Natural killer cell (primary cell): ENCODE results near the gene ALDH16A1. TPM values are rescaled to one million over a fixed set of nuclear protein-coding genes. Genes with fewer than 3 reads are reported as not detected.

Experiments used
- ATAC-seq, 3 donors: fragments of 150-1000 bp in 2 of 3; fragments of 200-7000 bp in 1 of 3; cut with Tn5 transposase; 1 replicate in 1 of 3; 2 replicates in 2 of 3; pipeline ENCODE4 v1.10.0; 2021; ENCODE audit warnings: mild to moderate bottlenecking in 2 of 3, moderate library complexity in 2 of 3
- DNase-seq, 2 donors: peaks; one replicate each; pipeline versions ENCODE4 v3.0.0 to v3.0.0-alpha.2; 2013 to 2021; ENCODE audit warnings: mixed read lengths in 1 of 2
- H3K27ac ChIP-seq: one replicate; pipeline ENCODE4 v1.5.1; 2013; ENCODE audit warnings: mild to moderate bottlenecking, low read length
- H3K27me3 ChIP-seq: one replicate; pipeline ENCODE4 v1.6.1; 2013; ENCODE audit warnings: low read length; ENCODE audit not compliant: control insufficient read depth, insufficient read depth
- H3K36me3 ChIP-seq: one replicate; pipeline ENCODE4 v1.6.1; 2013; ENCODE audit warnings: low read length; ENCODE audit not compliant: control insufficient read depth, insufficient read depth
- H3K4me1 ChIP-seq: one replicate; pipeline ENCODE4 v1.6.1; 2013; ENCODE audit warnings: low read length; ENCODE audit not compliant: control insufficient read depth, insufficient read depth
- H3K4me3 ChIP-seq: one replicate; pipeline ENCODE4 v1.5.1; 2013; ENCODE audit warnings: low read length
- H3K9me3 ChIP-seq: one replicate; pipeline ENCODE4 v1.6.1; 2013; ENCODE audit warnings: low read length; ENCODE audit not compliant: control insufficient read depth, insufficient read depth
- H3K27ac Mint-ChIP-seq, 2 donors: one replicate each; pipeline ENCODE4 v1.8.0; 2022; ENCODE audit warnings: mild to moderate bottlenecking in 2 of 2, mixed read lengths in 2 of 2, moderate library complexity in 1 of 2
- H3K27me3 Mint-ChIP-seq, 2 donors: one replicate each; pipeline ENCODE4 v1.8.0; 2022; ENCODE audit warnings: low read depth in 2 of 2, mixed read lengths in 2 of 2
- H3K36me3 Mint-ChIP-seq: one replicate; pipeline ENCODE4 v1.8.0; 2022; ENCODE audit warnings: mixed read lengths
- H3K4me1 Mint-ChIP-seq, 2 donors: one replicate each; pipeline ENCODE4 v1.8.0; 2022; ENCODE audit warnings: mixed read lengths in 2 of 2
- H3K4me3 Mint-ChIP-seq: one replicate; pipeline ENCODE4 v1.8.0; 2022; ENCODE audit warnings: mild to moderate bottlenecking, moderate library complexity, mixed read lengths
- H3K9me3 Mint-ChIP-seq, 2 donors: one replicate each; pipeline ENCODE4 v1.8.0; 2022; ENCODE audit warnings: mixed read lengths in 2 of 2
- CTCF ChIP-seq: fragments of 200-600 bp; IDR thresholded peaks from one replicate; pipeline ENCODE4 v1.8.0; 2022; ENCODE audit warnings: antibody characterized with exemption
- WGBS: methylation state at CpG from one replicate; pipeline ENCODE4 v1.1.7; 2013; ENCODE audit warnings: missing lambda C conversion rate; ENCODE audit not compliant: insufficient coverage; 5-methylcytosine and 5-hydroxymethylcytosine counted together
- intact Hi-C: fragments of 100-400 bp; cut with micrococcal nuclease; formaldehyde crosslinking; loops from one replicate; pipeline ENCODE4 v1.14.2; 2022
- total RNA-seq, 4 donors: library from RNA; stranded (reverse); fragments of 120-200 nt in 1 of 4; gene quantifications; one replicate each; pipeline versions ENCODE4 v1.2.3 to v1.2.4, GENCODE V29; 2013 to 2022

ALDH16A1 gene
- total RNA-seq, 3 donors from 2014 or later (not counting 1 experiment from before 2014, with no cell fraction given), result 39.9 to 43.2 (median 41.4) TPM

GRCh38 chr19:49475995-49476880, 23.2 kb downstream of the ALDH16A1 start:
- H3K9me3 ChIP-seq, result no peaks in the 10 kb centered on the region
- TF ChIP-seq CTCF, result peak; percentile 21
- H3K27ac ChIP-seq, result peak overlapping the region; percentile 89
- H3K27me3 ChIP-seq, result no peaks in the 10 kb centered on the region
- peaks cover 47% of the 10 kb centered on the region for H3K4me1 ChIP-seq
- Mint-ChIP-seq H3K9me3 (no peaks in the 10 kb centered on the region), H3K4me1 (peaks cover 16 to 34% of the 10 kb centered on the region in 2 donors), H3K4me3 (peak overlapping the region; percentile 95), H3K27ac (peak overlapping the region; percentile 88 to 94), H3K36me3 (no peaks in the 10 kb centered on the region), H3K27me3 (no peaks in the 10 kb centered on the region)
- intact Hi-C loops, result no loop called here
- ATAC-seq (peak in 2 of 3 donors; percentile 16 to 34), DNase-seq (peak in 1 of 2 donors; percentile 83)
- WGBS, result 65% methylated on average over 27 of the region's 27 CpGs
- no peak overlapping the region for H3K4me3 ChIP-seq
- peaks cover 17% of the 10 kb centered on the region for H3K36me3 ChIP-seq

- DNase-seq (no peak), ATAC-seq (no peak)
- WGBS, result 95% methylated on average over 14 of the region's 14 CpGs
- H3K36me3 ChIP-seq, result peaks cover 27% of the 10 kb centered on the region
- H3K27ac ChIP-seq, result no peak overlapping the region
- H3K27me3 ChIP-seq, result no peaks in the 10 kb centered on the region
- Mint-ChIP-seq H3K4me3 (no peak overlapping the region), H3K27me3 (no peaks in the 10 kb centered on the region), H3K36me3 (no peaks in the 10 kb centered on the region), H3K9me3 (no peaks in the 10 kb centered on the region), H3K27ac (no peak overlapping the region), H3K4me1 (peaks cover 14% of the 10 kb centered on the region in 2 donors)
- no peak overlapping the region for H3K4me3 ChIP-seq
- TF ChIP-seq CTCF, result no peak
- H3K9me3 ChIP-seq, result no peaks in the 10 kb centered on the region
- H3K4me1 ChIP-seq, result peaks cover 16% of the 10 kb centered on the region
- intact Hi-C loops, result no loop called here
Measured at GRCh38 chr19:49479975-49480628, 27.1 kb downstream of the ALDH16A1 start.

- no peaks in the 10 kb centered on the region for H3K9me3 Mint-ChIP-seq
- no peak for DNase-seq
- Histone ChIP-seq H3K27me3 (no peaks in the 10 kb centered on the region), H3K4me1 (peaks cover 5% of the 10 kb centered on the region), H3K4me3 (no peak overlapping the region), H3K27ac (no peak overlapping the region), H3K36me3 (peaks cover 32% of the 10 kb centered on the region), H3K9me3 (no peaks in the 10 kb centered on the region)
- no peak for TF ChIP-seq CTCF
- WGBS, result 99% methylated on average over 6 of the region's 7 CpGs
- H3K4me1 Mint-ChIP-seq, result peaks cover 3 to 4% of the 10 kb centered on the region in 2 donors
- intact Hi-C loops, result no loop called here
- no peak overlapping the region for H3K27ac Mint-ChIP-seq
- H3K4me3 Mint-ChIP-seq, result no peak overlapping the region
- H3K27me3 Mint-ChIP-seq, result no peaks in the 10 kb centered on the region
- ATAC-seq, result no peak
- no peaks in the 10 kb centered on the region for H3K36me3 Mint-ChIP-seq
Measured at GRCh38 chr19:49481020-49481683, 28.1 kb downstream of the ALDH16A1 start.
